Liver (tissue), 9 donors: ENCODE results near the gene COL5A1. TPM values are rescaled to one million over a fixed set of nuclear protein-coding genes. Genes with fewer than 3 reads are reported as not detected.

Source experiments
- DNase-seq: peaks from one replicate; pipeline ENCODE4 v3.0.0-alpha.2; 2017; ENCODE audit warnings: low spot score
- H3K27ac ChIP-seq, 2 donors: one replicate each; pipeline ENCODE4 v1.7.0; 2013; ENCODE audit warnings: inconsistent platforms in 2 of 2, low read length in 2 of 2, control low read depth in 1 of 2, low read depth in 1 of 2, mild to moderate bottlenecking in 1 of 2
- H3K27me3 ChIP-seq, 4 donors: one replicate each; pipeline versions ENCODE4 v1.6.1 to v1.7.0; 2013; ENCODE audit warnings: low read length in 3 of 4, inconsistent platforms in 1 of 4, mild to moderate bottlenecking in 1 of 4, moderate library complexity in 1 of 4; ENCODE audit not compliant: control insufficient read depth in 4 of 4, insufficient read depth in 4 of 4
- H3K36me3 ChIP-seq, 4 donors: one replicate each; pipeline versions ENCODE4 v1.6.1 to v1.7.0; 2013; ENCODE audit warnings: low read length in 3 of 4, mild to moderate bottlenecking in 3 of 4, low read depth in 1 of 4, moderate library complexity in 1 of 4; ENCODE audit not compliant: control insufficient read depth in 4 of 4, insufficient read depth in 3 of 4
- H3K4me1 ChIP-seq, 4 donors: one replicate each; pipeline versions ENCODE4 v1.6.1 to v1.7.0; 2013; ENCODE audit warnings: low read length in 3 of 4, mild to moderate bottlenecking in 3 of 4, moderate library complexity in 1 of 4; ENCODE audit not compliant: control insufficient read depth in 4 of 4, insufficient read depth in 4 of 4
- H3K4me3 ChIP-seq, 3 donors: one replicate each; pipeline versions ENCODE4 v1.6.1 to v1.7.0; 2013; ENCODE audit warnings: low read length in 3 of 3, control low read depth in 1 of 3, low read depth in 1 of 3, mild to moderate bottlenecking in 1 of 3
- H3K9ac ChIP-seq, 2 donors: one replicate each; pipeline ENCODE4 v1.7.0; 2013; ENCODE audit warnings: low read length in 2 of 2, mild to moderate bottlenecking in 2 of 2, moderate library complexity in 2 of 2, control low read depth in 1 of 2, low read depth in 1 of 2
- H3K9me3 ChIP-seq, 4 donors: one replicate each; pipeline versions ENCODE4 v1.6.1 to v1.7.0; 2013; ENCODE audit warnings: low read length in 3 of 4; ENCODE audit not compliant: control insufficient read depth in 4 of 4
- EGR1 ChIP-seq, 2 donors: IDR thresholded peaks; 2 replicates each; pipeline ENCODE4 v1.6.1; 2016 to 2018; ENCODE audit warnings: antibody characterized with exemption in 2 of 2, low read depth in 2 of 2
- FOXA1 ChIP-seq: IDR thresholded peaks from 2 replicates; pipeline ENCODE4 v1.6.1; 2016; ENCODE audit warnings: antibody characterized with exemption
- GABPA ChIP-seq, 2 donors: IDR thresholded peaks in 1 of 2; conservative IDR thresholded peaks in 1 of 2; 2 replicates each; pipeline ENCODE4 v1.6.1; 2016; ENCODE audit warnings: antibody characterized with exemption in 2 of 2, mild to moderate bottlenecking in 1 of 2, moderate library complexity in 1 of 2
- HNF4A ChIP-seq, 2 donors: conservative IDR thresholded peaks; 2 replicates each; pipeline ENCODE4 v1.6.1; 2016; ENCODE audit warnings: antibody characterized with exemption in 2 of 2, mild to moderate bottlenecking in 2 of 2
- HNF4G ChIP-seq: IDR thresholded peaks from 2 replicates; pipeline ENCODE4 v1.6.1; 2016; ENCODE audit warnings: antibody characterized with exemption
- JUND ChIP-seq, 2 donors: IDR thresholded peaks; 2 replicates each; pipeline ENCODE4 v1.6.1; 2016; ENCODE audit warnings: antibody characterized with exemption in 2 of 2
- NR2F2 ChIP-seq: IDR thresholded peaks from 2 replicates; pipeline ENCODE4 v1.6.1; 2016; ENCODE audit warnings: antibody characterized with exemption
- RAD21 ChIP-seq, 2 donors: IDR thresholded peaks; 2 replicates each; pipeline ENCODE4 v1.6.1; 2016; ENCODE audit warnings: antibody characterized with exemption in 2 of 2, mild to moderate bottlenecking in 2 of 2
- RXRA ChIP-seq, 2 donors: IDR thresholded peaks; 2 replicates each; pipeline ENCODE4 v1.6.1; 2017 to 2018; ENCODE audit warnings: antibody characterized with exemption in 2 of 2, mild to moderate bottlenecking in 1 of 2
- SP1 ChIP-seq: IDR thresholded peaks from 2 replicates; pipeline ENCODE4 v1.6.1; 2018; ENCODE audit warnings: antibody characterized with exemption, mild to moderate bottlenecking
- TAF1 ChIP-seq: conservative IDR thresholded peaks from 2 replicates; pipeline ENCODE4 v1.6.1; 2016; ENCODE audit warnings: antibody characterized with exemption, mild to moderate bottlenecking
- YY1 ChIP-seq: IDR thresholded peaks from 2 replicates; pipeline ENCODE4 v1.6.1; 2016; ENCODE audit warnings: antibody characterized with exemption, mild to moderate bottlenecking
- WGBS: extraction: QIAGEN DNeasy Blood & Tissue Kit; methylation state at CpG from one replicate; pipeline ENCODE4 v1.1.7; 2013; 5-methylcytosine and 5-hydroxymethylcytosine counted together
- polyA plus RNA-seq, 2 donors: library from polyadenylated mRNA; stranded (reverse) in 1 of 2; unstranded in 1 of 2; fragments of 200-250 nt in 1 of 2; fragments of >200 nt in 1 of 2; fragmentation: Nextera tagmentation in 1 of 2; extraction: Ambion mirVana in 1 of 2; gene quantifications; one replicate each; pipeline versions ENCODE4 v1.2.1 to v1.2.3, GENCODE V29; 2013 to 2015
- total RNA-seq, 2 donors: library from RNA; depleted of rRNA; stranded (reverse); fragments of >200 nt; gene quantifications; one replicate each; pipeline ENCODE4 v1.2.3, GENCODE V29; 2014
- TF ChIP-seq, protein P1 (sequence below): fragments of 150-350 bp; IDR thresholded peaks from 2 replicates; pipeline ENCODE4 v1.5.1; 2017; ENCODE audit warnings: improper control_type of control experiment, low read depth, low read length; ENCODE audit not compliant: missing input control
- TF ChIP-seq, protein P2 (sequence below): IDR thresholded peaks from 2 replicates; pipeline ENCODE4 v1.6.1; 2016; ENCODE audit warnings: antibody characterized with exemption
- TF ChIP-seq, protein P3 (sequence below): IDR thresholded peaks from 2 replicates; pipeline ENCODE4 v1.6.1; 2016; ENCODE audit warnings: antibody characterized with exemption, mild to moderate bottlenecking
- donor health status: healthy.
- donor health status: healthy.
- donor health status: healthy.
- donor health status: healthy.
- donor health status: healthy.

The COL5A1 gene
- total and polyA plus RNA-seq, 4 donors: 0.67 to 15.6 (median 11.2) TPM

DNA sequence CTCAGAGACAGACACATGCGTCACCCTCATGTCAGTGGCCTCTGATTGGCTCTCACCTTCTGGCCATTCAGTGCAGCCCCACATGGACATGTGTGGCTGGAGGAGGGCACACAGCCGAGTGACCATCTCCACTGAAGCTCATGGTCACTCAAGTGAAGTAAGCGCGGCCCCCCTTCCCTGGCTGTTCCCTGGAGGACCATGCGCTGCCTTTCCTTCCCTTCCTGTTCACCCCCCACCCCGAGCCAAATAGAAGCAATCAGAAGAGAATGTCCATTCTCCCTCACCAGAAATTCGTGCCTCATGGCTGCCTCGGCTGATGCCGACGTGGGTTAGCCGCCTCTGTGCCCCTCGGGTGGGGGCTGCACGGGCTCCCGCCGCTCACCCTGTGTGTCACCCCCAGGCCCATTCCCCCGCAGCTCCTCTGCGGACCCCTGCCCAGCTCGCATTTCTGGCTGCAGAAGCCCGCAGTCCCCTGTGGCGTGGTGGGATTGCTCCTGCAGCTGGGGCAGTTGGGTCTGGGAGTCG is 12.5 kb upstream of the COL5A1 start:
- no peak overlapping the region for H3K27ac ChIP-seq
- DNase-seq: no peak
- 86% methylated on average over 21 of the region's 21 CpGs for WGBS
- no peak for TF ChIP-seq YY1
- TF ChIP-seq TAF1: no peak
- no peak for TF ChIP-seq JUND (IDR thresholded peaks at IDR 0.05)
- TF ChIP-seq HNF4A (conservative IDR thresholded peaks at IDR 0.05): no peak
- TF ChIP-seq, protein P1, sequence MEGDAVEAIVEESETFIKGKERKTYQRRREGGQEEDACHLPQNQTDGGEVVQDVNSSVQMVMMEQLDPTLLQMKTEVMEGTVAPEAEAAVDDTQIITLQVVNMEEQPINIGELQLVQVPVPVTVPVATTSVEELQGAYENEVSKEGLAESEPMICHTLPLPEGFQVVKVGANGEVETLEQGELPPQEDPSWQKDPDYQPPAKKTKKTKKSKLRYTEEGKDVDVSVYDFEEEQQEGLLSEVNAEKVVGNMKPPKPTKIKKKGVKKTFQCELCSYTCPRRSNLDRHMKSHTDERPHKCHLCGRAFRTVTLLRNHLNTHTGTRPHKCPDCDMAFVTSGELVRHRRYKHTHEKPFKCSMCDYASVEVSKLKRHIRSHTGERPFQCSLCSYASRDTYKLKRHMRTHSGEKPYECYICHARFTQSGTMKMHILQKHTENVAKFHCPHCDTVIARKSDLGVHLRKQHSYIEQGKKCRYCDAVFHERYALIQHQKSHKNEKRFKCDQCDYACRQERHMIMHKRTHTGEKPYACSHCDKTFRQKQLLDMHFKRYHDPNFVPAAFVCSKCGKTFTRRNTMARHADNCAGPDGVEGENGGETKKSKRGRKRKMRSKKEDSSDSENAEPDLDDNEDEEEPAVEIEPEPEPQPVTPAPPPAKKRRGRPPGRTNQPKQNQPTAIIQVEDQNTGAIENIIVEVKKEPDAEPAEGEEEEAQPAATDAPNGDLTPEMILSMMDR: no peak
- no peak for TF ChIP-seq FOXA1
- TF ChIP-seq, protein P2, sequence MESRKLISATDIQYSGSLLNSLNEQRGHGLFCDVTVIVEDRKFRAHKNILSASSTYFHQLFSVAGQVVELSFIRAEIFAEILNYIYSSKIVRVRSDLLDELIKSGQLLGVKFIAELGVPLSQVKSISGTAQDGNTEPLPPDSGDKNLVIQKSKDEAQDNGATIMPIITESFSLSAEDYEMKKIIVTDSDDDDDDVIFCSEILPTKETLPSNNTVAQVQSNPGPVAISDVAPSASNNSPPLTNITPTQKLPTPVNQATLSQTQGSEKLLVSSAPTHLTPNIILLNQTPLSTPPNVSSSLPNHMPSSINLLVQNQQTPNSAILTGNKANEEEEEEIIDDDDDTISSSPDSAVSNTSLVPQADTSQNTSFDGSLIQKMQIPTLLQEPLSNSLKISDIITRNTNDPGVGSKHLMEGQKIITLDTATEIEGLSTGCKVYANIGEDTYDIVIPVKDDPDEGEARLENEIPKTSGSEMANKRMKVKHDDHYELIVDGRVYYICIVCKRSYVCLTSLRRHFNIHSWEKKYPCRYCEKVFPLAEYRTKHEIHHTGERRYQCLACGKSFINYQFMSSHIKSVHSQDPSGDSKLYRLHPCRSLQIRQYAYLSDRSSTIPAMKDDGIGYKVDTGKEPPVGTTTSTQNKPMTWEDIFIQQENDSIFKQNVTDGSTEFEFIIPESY: no peak
- no peak overlapping the region for H3K9ac ChIP-seq
- H3K4me1 ChIP-seq: no peaks in the 10 kb centered on the region
- no peaks in the 10 kb centered on the region for H3K9me3 ChIP-seq
- H3K36me3 ChIP-seq: no peaks in the 10 kb centered on the region
- H3K4me3 ChIP-seq: no peak overlapping the region
- no peaks in the 10 kb centered on the region for H3K27me3 ChIP-seq

DNA sequence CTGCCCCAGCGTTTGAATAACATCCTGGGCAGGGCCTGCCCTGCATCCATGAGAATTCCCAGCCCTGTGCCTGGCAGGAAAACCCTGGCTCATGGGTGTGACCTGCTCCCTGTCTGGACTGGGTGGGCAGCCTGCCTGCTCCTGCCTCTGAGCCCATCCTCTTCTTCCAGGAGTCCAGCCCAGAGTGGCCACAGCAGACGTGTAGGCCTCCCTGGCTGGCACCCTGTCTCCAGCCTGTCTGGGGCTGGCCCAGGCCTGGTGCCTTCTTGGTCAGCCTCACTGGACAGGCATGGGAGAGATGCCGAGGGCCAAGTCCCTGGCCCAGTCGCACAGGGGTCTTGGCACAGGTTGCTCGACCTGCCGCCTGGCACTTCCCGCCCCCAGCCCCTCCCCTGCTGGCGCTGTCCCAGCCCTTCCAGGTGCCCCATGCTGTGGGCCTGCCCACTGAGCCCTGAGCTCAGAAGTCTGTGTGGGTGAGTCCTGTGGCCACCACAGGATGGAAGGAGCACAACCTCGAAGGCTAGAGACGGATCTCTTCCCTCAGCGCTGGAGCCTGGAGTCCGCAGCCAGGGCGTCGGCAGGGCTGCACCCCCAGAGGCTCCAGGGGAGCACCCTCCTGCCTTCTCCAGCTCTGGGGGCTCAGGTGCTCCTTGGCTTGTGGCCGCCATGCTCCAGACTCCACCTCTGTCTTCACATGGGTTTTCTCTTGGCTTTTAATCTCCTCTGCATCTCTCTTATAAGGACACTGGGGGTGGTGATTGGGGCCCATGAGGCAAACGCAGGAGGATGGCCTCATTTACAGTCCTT is 11.8 kb upstream of the COL5A1 start:
- Histone ChIP-seq H3K4me1 (no peaks in the 10 kb centered on the region), H3K27me3 (no peaks in the 10 kb centered on the region), H3K36me3 (no peaks in the 10 kb centered on the region), H3K4me3 (no peak overlapping the region), H3K9ac (no peak overlapping the region), H3K9me3 (no peaks in the 10 kb centered on the region), H3K27ac (no peak overlapping the region)
- no peak for DNase-seq
- WGBS: 80% methylated on average over 16 of the region's 16 CpGs
- TF ChIP-seq YY1 (no peak), SP1 (no peak), RXRA (IDR thresholded peaks at IDR 0.05) (no peak), NR2F2 (no peak), HNF4G (no peak), GABPA (IDR thresholded peaks at IDR 0.05 in 1 of 2, conservative IDR thresholded peaks at IDR 0.05 in 1 of 2) (no peak), JUND (IDR thresholded peaks at IDR 0.05) (no peak), EGR1 (IDR thresholded peaks at IDR 0.05; ENCODE audit: low read depth in 2 of 2) (no peak), RAD21 (IDR thresholded peaks at IDR 0.05) (no peak), HNF4A (conservative IDR thresholded peaks at IDR 0.05) (no peak), FOXA1 (no peak), TAF1 (no peak)
- TF ChIP-seq, protein P3, sequence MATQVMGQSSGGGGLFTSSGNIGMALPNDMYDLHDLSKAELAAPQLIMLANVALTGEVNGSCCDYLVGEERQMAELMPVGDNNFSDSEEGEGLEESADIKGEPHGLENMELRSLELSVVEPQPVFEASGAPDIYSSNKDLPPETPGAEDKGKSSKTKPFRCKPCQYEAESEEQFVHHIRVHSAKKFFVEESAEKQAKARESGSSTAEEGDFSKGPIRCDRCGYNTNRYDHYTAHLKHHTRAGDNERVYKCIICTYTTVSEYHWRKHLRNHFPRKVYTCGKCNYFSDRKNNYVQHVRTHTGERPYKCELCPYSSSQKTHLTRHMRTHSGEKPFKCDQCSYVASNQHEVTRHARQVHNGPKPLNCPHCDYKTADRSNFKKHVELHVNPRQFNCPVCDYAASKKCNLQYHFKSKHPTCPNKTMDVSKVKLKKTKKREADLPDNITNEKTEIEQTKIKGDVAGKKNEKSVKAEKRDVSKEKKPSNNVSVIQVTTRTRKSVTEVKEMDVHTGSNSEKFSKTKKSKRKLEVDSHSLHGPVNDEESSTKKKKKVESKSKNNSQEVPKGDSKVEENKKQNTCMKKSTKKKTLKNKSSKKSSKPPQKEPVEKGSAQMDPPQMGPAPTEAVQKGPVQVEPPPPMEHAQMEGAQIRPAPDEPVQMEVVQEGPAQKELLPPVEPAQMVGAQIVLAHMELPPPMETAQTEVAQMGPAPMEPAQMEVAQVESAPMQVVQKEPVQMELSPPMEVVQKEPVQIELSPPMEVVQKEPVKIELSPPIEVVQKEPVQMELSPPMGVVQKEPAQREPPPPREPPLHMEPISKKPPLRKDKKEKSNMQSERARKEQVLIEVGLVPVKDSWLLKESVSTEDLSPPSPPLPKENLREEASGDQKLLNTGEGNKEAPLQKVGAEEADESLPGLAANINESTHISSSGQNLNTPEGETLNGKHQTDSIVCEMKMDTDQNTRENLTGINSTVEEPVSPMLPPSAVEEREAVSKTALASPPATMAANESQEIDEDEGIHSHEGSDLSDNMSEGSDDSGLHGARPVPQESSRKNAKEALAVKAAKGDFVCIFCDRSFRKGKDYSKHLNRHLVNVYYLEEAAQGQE: no peak
- TF ChIP-seq, protein P2: no peak
